GM21723 (cell line): ENCODE data around the gene PDE9A.

Source experiments
- ATAC-seq: cut with Tn5 transposase; IDR thresholded peaks from one replicate; pipeline ENCODE4 v1.9.1; 2021; ENCODE audit warnings: mild to moderate bottlenecking, moderate library complexity; ENCODE audit not compliant: unreplicated experiment

PDE9A gene

DNA sequence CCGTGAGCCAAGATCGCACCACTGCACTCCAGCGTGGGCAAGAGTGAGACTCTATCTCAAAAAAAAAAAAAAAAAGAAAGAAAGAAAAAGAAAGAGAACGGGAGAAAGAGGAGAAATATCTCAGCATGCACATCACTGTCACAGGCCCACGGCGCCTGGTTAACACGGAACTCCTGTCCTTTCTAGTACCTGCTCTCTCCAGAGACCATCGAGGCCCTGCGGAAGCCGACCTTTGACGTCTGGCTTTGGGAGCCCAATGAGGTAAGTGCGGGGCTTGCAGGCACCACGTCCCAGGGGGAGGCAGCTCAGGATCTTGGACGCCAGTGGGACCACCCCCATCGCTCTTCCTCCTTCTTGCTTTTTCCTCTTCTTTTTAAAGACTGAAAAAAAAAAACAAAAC lies 100.4 kb downstream of the PDE9A start:
- no peak for ATAC-seq

DNA sequence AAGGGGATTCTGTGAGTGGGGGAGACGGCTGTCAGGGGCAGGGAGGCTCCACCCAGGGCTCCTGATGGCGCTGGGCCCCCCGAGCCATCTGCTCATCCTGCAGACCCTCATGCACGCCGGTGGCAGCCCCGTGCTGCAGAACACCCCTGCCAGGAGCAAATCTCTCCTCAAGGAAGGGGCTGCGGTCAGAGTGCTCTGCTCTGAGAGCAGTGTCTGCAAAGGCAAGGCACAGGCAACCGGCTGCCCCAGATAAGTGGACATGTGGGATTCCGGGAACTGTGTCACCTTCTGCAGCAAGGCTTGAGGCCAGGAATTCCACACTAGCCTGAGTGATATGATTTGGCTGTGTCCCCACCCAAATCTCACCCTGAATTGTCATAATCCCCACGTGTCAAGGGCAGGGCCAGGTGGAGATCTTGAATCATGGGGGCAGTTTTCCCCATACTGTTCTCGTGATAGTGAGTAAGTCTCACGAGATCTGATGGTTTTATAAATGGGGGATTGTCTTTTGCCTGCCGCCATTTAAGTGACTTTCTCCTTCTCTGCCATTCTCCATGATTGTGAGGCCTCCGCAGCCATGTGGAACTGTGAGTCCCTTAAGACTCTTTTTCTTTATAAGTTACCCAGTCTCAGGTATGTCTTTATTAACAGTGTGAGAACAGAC lies 101.0 kb downstream of the PDE9A start:
- ATAC-seq, result no peak

DNA sequence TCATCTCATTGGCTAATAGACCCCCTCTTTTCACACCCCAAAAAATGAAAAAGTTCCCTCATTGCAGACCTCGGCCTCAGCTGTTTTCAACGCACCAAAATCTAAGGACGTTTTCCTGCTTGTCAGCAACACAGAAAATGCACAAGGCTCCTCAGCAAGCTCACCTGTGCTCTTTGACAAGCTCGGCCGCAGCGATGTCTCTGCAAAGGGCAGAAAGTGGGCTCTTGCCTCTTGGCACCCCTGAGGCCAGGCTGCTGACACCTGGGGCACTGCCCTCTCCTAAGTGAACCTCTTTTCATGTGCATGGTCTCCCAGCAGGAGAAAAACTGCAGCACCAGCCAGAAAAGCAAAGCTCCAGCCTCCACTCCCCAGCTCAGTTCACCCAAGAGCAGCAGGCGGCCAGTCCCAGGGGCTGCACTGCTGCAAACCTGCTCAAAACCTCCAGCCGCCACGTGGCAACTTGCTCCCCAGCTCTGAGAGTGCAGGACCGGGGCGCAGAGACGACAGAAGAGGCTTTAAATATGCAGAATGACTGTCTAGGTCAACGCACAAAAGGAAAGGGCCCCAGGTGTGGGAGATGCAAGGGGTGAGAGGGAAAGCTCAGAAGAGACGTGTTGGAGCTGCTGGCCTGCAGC lies 101.7 kb downstream of the PDE9A start:
- ATAC-seq, result no peak

DNA sequence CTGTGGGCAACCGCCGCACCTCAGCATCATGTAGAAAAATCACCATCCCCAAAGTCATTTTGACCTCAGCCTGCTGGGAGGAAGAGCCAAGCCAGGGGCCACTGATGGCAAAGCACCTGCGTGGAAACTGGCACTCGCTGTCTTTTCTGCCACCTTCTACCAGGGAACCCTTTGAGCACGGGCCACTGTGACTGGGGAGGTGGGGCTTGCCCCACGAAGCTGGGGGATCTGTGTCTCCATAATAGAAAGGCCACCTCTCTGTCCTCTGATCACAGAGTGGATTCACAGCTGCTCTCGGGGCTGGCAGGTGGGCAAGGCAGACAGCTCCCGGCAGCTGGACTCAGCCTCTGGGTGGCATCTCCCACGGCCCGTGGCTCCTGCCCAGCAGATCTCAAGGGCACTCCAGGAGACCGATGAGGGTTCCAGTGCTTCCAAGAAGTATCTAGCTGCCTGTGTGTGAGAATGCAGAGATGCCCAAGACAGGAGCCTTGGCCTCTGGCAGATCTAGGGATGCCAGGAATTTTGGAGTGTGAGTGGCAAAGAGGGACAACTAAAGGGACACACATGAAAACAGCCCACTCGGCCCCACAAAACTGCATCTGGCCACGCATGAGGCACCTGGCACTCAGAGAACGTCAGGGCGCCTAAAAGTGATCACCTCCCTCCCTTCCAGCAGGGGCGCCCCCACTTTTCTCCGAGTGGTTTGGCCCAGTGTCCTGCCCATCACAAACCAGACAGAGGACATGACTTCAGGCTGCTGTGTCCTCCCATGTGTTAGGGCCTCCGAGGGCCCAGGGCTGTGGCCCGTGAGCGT lies 102.6 kb downstream of the PDE9A start:
- ATAC-seq, result no peak

DNA sequence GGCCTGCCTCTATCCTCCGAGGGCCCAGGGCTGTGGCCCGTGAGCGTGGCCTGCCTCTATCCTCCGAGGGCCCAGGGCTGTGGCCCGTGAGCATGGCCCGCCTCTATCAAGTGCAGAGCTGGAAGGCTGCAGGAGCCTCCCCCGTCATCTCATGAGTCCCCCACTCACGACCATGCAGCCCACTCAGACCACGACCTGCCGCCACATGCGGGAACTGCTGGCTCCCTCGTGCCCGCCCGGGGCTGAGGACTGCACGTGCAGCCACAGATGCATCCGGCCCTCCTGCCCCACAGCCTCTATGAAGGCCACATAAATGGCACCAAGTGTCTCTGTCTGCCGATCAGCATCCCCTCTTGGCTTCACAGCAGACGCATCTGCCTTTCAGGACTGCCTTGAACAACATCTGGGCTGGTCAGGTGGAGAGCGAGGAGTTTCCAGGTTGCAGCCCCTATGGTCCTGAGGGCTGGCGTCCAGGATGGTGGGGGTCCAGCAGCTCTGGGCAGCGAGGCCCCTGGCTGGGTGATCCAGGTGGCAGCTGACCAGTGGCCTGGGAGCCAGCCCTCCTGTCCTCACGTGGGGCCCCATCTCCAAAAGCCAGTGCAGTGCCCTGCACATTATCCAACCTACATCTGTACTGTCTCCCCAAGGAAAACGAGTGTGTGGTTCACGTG lies 103.3 kb downstream of the PDE9A start:
- no peak for ATAC-seq

DNA sequence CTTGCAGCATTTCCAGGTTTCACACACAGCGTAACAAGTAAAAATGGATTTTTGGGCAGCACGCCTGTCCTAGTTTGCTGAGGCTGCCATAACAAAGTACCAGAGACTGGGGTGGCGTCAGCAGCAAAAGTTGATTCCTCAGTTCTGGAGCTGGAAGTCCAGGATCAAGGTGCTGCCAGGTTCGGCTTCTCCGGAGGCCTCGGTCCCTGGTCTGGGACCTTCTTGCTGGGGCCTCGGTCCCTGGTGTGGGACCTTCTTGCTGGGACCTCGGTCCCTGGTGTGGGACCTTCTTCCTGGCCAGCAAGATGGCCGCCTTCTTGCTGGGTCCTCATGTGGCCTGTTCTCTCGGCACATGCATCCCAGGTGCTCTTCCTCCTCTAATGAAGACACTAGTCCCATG lies 104.0 kb downstream of the PDE9A start:
- ATAC-seq, result no peak

DNA sequence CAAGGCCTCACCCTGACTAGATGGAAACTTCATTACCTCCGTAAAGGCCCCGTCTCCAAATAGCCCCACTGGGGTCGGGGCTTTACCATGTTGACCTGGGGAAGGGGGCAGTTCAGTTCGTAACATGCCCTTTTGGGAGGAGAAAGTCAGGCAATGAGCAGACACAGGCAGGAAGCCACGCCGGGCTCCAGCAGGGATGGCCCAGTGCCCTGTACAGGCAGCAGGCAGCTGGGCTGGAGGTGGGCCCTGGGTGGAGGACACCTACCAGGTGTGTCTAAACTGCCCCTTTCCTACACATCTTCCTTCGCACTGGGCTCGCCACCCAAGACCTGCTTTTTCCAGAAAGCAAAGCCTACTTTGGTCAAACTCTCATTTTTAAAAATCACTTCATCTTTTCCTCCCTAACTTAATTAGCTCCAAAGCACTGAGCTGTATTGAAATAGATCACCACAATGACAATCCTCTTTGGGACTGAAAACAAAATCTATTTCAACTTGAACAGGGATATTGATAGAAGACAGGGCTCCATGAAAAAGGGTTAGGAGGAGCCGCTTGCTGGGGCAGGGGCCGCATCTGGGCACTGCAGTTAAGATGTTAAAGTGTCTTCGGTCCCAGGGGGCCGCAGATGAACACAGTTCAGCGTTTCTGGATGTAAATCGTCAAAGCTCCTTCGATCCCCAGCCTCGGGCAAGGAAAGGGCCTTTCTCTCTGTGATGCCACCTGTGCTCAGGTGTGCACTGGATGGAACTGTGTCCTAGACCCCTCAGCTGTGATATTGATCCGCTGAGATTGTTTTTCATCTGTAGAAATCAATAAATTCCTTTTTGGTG lies 104.6 kb downstream of the PDE9A start:
- no peak for ATAC-seq

DNA sequence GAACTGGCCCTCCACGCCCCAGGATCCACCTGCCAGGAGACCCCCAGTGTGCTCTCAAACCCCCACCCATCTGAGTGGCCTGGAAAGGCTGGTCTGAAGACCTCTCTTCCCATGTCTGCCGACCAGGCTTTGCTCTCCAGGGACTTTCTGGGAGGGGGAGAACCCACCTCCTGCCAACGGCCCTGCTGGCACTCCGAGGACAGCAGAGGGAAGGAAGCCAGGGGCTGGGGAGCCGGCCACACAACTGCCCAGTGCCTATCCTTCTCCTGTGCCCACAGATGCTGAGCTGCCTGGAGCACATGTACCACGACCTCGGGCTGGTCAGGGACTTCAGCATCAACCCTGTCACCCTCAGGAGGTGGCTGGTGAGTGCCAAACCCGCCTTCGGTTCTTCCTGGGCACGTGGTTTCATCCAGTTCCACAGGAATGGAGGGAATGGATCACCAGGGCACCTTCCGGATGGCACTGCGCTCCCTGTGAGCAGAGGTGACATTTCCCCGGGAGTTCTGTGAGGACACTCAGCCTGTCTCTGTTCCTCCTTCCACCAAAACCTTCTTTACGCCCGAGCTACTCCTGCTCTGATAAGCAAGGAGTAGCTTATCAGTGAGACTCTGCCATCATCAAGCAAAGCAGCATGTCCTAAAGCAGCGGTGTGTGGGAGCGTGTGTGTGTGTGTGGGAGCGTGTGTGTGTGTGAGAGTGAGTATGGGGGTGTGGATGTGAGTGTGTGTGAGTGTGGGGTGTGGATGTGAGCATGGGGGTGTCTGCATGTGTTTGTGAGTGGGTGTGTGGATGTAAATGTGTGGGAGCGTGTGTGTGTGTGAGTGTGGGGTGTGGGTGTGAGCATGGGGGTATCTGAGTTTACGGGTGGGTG lies 105.5 kb downstream of the PDE9A start:
- ATAC-seq, result no peak

DNA sequence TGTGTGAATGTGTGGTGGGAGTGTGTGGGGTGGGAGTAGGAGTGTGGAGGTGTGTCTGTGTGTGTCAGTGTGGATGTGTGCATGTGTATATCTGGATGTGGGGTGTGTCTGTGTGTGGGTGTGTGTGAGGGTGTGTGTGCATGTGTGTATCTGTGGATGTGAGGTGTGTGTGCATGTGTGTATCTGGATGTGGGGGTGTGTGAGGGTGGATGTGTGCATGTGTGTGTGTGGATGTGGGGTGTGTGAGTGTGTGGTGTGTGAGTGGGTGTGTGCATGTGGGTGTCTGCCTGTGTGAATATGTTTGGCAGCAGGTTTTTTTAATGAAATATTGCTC lies 106.1 kb downstream of the PDE9A start:
- no peak for ATAC-seq

DNA sequence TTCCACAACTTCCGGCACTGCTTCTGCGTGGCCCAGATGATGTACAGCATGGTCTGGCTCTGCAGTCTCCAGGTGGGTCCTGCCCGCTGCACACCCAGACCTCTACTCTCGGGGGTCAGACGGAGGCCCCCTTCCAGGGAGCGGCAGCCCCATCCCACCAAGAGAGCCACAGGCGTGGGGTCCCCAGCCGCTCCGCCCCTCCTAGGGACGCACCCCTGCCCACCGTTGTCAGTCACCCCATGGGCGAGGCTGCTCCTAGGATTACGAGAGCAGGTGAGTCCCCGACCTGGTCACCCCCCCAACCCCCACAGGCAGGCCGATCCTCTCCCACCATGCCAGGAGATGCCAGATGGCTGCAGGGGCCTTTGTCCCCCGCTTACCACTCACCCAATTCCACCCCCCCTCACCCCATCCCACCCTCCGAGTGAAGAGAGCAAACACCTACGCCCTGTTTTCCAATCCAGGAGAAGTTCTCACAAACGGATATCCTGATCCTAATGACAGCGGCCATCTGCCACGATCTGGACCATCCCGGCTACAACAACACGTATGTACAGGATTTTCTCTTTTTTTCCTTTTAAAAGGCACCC lies 107.0 kb downstream of the PDE9A start:
- ATAC-seq, result no peak

DNA sequence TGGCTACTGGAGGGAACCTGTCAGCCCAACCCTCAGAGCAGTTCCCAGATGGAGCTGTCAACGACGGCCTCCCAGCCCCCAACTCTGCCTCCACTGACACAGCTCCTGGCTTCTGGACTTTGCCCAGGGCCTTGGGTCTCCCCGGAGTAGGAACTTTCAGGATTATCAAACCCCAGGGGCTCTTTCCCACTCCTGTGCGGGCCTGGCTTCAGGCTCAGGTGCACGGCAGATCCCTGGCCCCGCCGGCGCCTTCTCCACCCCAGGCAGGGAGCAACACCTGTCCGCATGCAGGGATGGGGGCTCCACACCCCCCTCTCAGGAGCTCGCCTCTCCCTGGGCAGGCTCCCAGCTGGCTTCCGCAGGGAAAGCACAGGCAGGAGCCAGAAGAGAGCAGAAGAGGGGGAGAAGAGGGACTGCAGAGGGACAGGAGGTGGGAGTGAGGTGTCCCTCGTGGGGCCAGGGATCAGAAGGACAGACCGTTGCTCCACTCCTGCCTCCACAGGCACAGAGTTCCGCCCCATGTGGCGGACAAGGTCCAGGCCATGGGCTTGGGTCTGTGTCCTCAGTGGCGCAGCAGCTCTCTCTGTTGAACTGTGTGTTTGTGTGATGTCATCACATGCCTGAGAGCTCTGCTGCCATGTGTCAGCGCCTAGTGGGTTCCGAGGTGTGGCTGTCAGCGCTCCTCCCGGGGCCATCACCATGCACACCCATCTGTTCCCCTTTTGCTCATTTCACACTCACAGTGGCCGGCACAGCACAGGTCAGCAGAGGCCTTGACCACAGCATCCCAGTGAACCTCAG lies 107.7 kb downstream of the PDE9A start:
- no peak for ATAC-seq

DNA sequence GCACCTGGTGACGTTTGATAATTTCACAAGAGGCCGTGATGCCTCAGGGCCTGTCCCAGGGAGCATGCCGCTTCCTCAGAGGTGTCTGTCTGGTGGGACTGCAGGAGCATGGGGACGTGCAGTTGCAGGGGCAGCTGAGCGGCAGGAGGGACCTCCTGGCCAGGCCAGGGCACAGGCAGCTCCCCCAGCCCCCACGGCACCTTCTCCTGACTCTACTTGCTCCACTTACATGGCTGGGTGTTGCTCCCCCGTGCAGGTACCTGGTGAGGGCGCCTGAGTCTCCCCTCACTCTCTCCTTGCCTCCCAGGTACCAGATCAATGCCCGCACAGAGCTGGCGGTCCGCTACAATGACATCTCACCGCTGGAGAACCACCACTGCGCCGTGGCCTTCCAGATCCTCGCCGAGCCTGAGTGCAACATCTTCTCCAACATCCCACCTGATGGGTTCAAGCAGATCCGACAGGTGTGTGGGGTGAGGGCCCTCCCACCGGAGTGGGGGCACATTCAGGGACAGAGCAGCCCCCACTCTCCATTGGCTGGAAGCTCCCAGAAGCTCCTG lies 108.4 kb downstream of the PDE9A start:
- no peak for ATAC-seq

DNA sequence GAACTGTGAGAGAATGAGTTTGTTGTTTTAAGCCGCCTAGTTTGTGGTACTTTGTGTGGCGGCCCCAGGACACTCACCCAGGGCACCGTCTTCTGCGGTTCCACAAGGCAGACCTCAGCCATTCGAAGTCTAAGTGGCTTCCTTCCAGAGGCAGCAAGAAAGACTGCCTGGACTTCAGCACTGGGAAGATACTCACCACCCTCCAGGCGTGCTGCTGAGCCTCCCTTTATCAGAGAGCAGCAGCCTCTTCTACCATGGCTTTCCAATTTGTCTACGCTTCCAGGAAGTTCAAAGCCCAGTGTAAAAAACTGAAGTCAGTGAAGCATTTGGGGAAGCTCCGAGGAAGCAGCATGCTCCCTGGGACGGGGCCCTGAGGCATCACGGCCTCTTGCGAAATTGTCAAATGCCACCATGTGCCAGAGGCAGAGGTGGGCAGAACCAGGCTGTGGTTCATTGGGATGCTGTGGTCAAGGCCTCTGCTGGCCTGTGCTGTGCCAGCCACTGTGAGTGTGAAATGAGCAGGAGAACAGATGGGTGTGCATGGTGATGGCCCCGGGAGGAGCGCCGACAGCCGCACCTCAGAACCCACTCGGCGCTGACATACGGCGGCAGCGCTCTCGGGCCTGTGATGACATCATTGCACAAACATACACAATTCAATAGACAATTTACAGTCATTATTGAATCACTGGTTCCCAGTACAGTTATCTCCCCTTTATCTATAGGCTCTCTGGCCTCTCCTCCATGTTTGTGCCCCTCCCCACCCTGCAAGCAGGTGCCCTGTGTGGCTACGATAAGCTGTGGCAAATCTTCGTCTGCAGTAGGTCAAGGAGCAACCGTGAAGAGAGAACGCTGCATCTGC lies 110.4 kb downstream of the PDE9A start:
- ATAC-seq, result no peak

DNA sequence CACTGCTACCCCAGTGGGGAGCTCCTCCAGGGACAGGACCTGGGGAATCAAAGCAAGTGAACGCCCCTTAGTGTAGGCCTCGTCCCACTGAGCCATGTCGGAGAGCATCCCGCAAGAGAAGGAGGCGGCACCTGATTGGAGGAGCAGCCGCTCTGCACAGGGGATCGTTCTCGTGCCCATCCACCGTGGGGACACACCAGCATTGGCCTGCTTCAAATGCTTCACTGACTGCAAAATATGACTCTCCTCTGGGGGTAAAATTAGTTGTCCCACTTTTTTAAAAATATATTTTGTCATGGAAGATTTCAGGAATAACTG lies 111.0 kb downstream of the PDE9A start:
- no peak for ATAC-seq

DNA sequence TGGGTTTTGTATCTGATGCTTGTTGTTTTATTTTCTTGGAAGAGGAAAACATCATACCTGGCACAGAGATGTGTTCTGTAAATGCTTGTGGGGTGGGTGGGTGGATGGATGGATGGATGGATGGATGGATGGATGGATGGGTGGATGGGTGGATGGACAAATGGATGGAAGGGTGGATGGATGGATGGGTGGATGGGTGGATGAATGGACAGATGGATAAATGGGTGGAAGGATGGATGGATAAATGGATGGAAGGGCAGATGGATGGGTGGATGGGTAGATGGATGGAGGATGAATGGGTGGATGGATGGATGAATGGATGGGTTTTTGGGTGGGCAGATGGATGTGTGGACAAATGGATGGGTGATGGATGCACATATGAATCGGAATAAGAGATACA lies 111.5 kb downstream of the PDE9A start:
- no peak for ATAC-seq

DNA sequence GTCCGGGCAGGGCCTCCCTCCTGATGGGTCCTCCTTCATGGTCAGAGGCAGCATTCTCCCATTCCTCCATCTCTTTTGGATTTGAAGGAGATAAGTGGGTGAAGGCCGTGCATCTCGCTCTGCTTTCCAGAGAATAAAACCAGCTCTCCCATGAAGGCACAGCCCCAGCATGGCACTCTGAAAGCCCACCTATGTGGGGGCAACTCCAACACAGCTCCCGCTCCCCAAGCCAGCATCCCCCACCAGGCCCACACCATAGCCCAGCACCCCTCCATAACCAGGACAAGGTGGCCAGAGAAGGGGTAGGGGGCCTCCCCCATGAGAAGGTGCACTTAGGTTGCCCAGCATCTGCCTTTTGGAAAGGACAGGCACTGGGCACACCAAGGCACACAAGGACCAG lies 112.2 kb downstream of the PDE9A start:
- ATAC-seq, result no peak

DNA sequence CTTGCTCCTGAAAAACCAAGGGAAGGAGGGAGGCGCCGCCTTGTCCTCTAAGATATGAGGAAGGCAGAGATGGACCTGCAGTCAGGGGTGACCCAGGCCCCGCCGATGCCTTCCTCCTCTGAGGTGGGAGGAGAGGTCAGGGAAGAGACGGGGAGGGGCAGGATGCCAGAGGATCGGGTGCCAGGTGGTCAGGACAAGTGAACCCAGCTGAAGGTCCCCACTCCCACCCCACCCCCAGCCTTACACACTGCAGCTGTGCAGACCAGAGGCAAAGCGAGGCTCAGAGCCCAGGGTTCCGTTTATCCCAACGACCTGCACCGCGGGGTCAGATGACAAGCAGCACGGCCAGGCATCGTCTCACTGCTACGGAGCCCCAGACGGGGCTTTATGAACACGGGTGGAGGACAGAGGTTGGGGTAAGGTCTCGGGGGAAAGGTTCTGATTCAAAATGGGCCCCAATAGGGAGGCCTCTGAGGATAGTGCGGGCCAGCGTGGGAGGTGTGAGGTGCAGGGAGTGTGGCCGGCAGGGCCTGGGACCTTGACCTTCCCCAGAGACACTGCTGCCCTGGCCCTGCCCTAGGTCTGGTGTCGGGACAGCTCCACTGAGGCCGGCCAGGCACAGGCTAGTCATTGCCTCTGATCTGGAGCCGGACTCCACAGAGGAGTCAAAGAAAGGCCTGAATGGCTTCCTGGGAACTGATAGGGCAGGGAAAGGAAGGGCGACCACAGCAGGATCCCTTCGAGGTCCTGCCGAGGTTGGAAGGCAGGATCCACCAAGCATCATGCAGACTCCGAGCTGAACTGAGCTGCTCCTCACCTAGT lies 113.5 kb downstream of the PDE9A start:
- no peak for ATAC-seq
